IMR-90 (cell line): ENCODE data around the gene ADAM30. TPM values are rescaled to one million over a fixed set of nuclear protein-coding genes. Genes with fewer than 3 reads are reported as not detected.

Experiments
- ATAC-seq: fragments of 200-7000 bp; cut with Tn5 transposase; 2 replicates; pipeline ENCODE4 v1.9.1; 2020; ENCODE audit warnings: low read depth, mild to moderate bottlenecking, moderate library complexity
- Bru-seq: library from RNA; stranded (reverse); fragments of 400-500 nt; gene quantifications from one replicate; lab custom pipeline; 2021; lab: Mats Ljungman, UMichigan
- BruChase-seq, 2 experiments: library from RNA; stranded (reverse); fragments of 400-500 nt; gene quantifications; one replicate each; lab custom pipeline; 2021; lab: Mats Ljungman, UMichigan
- BruUV-seq: library from RNA; stranded (reverse); fragments of 400-500 nt; replicated peaks from 2 replicates; lab custom pipeline; 2021; lab: Mats Ljungman, UMichigan
- CTCF ChIA-PET: fragments of 300-600 bp; formaldehyde crosslinking; extraction: SDS; loops from one replicate; lab custom pipeline; 2021; ENCODE audit warnings: antibody characterized with exemption; lab: Yijun Ruan, JAX
- POLR2A ChIA-PET: fragments of 300-600 bp; sonication (Branson Sonifier 250); formaldehyde crosslinking; loops from one replicate; lab custom pipeline; 2022; ENCODE audit warnings: antibody characterized with exemption; ENCODE audit not compliant: unreplicated experiment; lab: Charles Lee
- DNase-seq: peaks from one replicate; pipeline ENCODE4 v3.0.0; 2013
- H2AFZ ChIP-seq: replicated peaks from 2 replicates; pipeline ENCODE3; 2013; ENCODE audit warnings: low read length, mild to moderate bottlenecking; ENCODE audit not compliant: poor library complexity
- H2AK5ac ChIP-seq: 2 replicates; pipeline ENCODE4 v1.6.1; 2013; ENCODE audit warnings: low read depth, low read length, inconsistent platforms
- H2AK9ac ChIP-seq: replicated peaks from 2 replicates; pipeline ENCODE3; 2013; ENCODE audit warnings: mild to moderate bottlenecking, low read depth, low read length, moderate library complexity; ENCODE audit not compliant: poor library complexity
- H2BK120ac ChIP-seq: 2 replicates; pipeline ENCODE4 v1.6.1; 2013; ENCODE audit warnings: low read depth, low read length, inconsistent platforms
- H2BK15ac ChIP-seq: 3 replicates; pipeline ENCODE4 v1.6.1; 2013; ENCODE audit warnings: low read depth, low read length, inconsistent platforms
- H2BK20ac ChIP-seq: 2 replicates; pipeline ENCODE4 v1.6.1; 2013; ENCODE audit warnings: low read depth, mild to moderate bottlenecking, inconsistent platforms, low read length, moderate library complexity
- H2BK5ac ChIP-seq: 2 replicates; pipeline ENCODE4 v1.6.1; 2013; ENCODE audit warnings: mild to moderate bottlenecking, low read depth, low read length, inconsistent platforms; ENCODE audit not compliant: poor library complexity, severe bottlenecking
- H3K14ac ChIP-seq: replicated peaks from 2 replicates; pipeline ENCODE4 v1.6.1; 2013; ENCODE audit warnings: low read depth, low read length, inconsistent platforms
- H3K18ac ChIP-seq: 2 replicates; pipeline ENCODE4 v1.6.1; 2013; ENCODE audit warnings: low read depth, low read length, control low read depth
- H3K23ac ChIP-seq: 2 replicates; pipeline ENCODE4 v1.6.1; 2013; ENCODE audit warnings: low read depth, low read length, inconsistent platforms
- H3K27ac ChIP-seq: 2 replicates; pipeline ENCODE4 v1.5.1; 2013; ENCODE audit warnings: mild to moderate bottlenecking, control low read depth, low read length; ENCODE audit not compliant: insufficient read depth
- H3K27me3 ChIP-seq: 2 replicates; pipeline ENCODE4 v1.6.1; 2013; ENCODE audit warnings: low read length; ENCODE audit not compliant: control insufficient read depth, insufficient read depth
- H3K36me3 ChIP-seq: 2 replicates; pipeline ENCODE4 v1.6.1; 2013; ENCODE audit warnings: low read length, mixed read lengths; ENCODE audit not compliant: control insufficient read depth, insufficient read depth
- H3K4ac ChIP-seq: 2 replicates; pipeline ENCODE4 v1.6.1; 2013; ENCODE audit warnings: low read depth, low read length, inconsistent platforms
- H3K4me1 ChIP-seq: 2 replicates; pipeline ENCODE4 v1.6.1; 2013; ENCODE audit warnings: low read length, mixed read lengths; ENCODE audit not compliant: control insufficient read depth, insufficient read depth
- H3K4me2 ChIP-seq: 2 replicates; pipeline ENCODE4 v1.6.1; 2013; ENCODE audit warnings: low read depth, mild to moderate bottlenecking, control low read depth, low read length, moderate library complexity
- H3K4me3 ChIP-seq: 2 replicates; pipeline ENCODE4 v1.5.1; 2013; ENCODE audit warnings: low read depth, mild to moderate bottlenecking, control low read depth, low read length, moderate library complexity; ENCODE audit not compliant: insufficient read depth
- H3K56ac ChIP-seq: 2 replicates; pipeline ENCODE4 v1.6.1; 2013; ENCODE audit warnings: low read length, inconsistent platforms; ENCODE audit not compliant: insufficient read depth; ENCODE audit errors: extremely low read depth
- H3K79me1 ChIP-seq, 2 experiments: 2 replicates each; pipeline ENCODE4 v1.6.1; 2013; ENCODE audit warnings: low read length in 2 of 2, inconsistent platforms in 1 of 2, low read depth in 1 of 2
- H3K9ac ChIP-seq: 2 replicates; pipeline ENCODE4 v1.6.1; 2013; ENCODE audit warnings: low read depth, low read length, control low read depth
- H3K9me1 ChIP-seq: 2 replicates; pipeline ENCODE4 v1.6.1; 2013; ENCODE audit warnings: low read length, inconsistent platforms; ENCODE audit not compliant: insufficient read depth
- H3K9me3 ChIP-seq: 2 replicates; pipeline ENCODE4 v1.6.1; 2013; ENCODE audit warnings: low read length; ENCODE audit not compliant: control insufficient read depth, insufficient read depth
- H4K20me1 ChIP-seq: 2 replicates; pipeline ENCODE4 v1.6.1; 2013; ENCODE audit warnings: low read length, inconsistent platforms; ENCODE audit not compliant: insufficient read depth
- H4K5ac ChIP-seq: 2 replicates; pipeline ENCODE4 v1.6.1; 2013; ENCODE audit warnings: mild to moderate bottlenecking, low read depth, low read length, control low read depth
- H4K8ac ChIP-seq, 2 experiments: 2 replicates each; pipeline ENCODE4 v1.6.1; 2013; ENCODE audit warnings: low read depth in 2 of 2, low read length in 2 of 2, control low read depth in 1 of 2, inconsistent platforms in 1 of 2
- H4K91ac ChIP-seq: 2 replicates; pipeline ENCODE4 v1.6.1; 2013; ENCODE audit warnings: low read depth, low read length, inconsistent platforms; ENCODE audit not compliant: insufficient read depth
- BHLHE40 ChIP-seq: fragments of 150-350 bp; IDR thresholded peaks from 2 replicates; pipeline ENCODE4 v1.6.1; 2016; ENCODE audit warnings: mild to moderate bottlenecking, low read depth, low read length
- CTCF ChIP-seq: conservative IDR thresholded peaks from 2 replicates; pipeline ENCODE4 v1.5.1; 2012; ENCODE audit warnings: mild to moderate bottlenecking, low read depth, low read length, improper control_type of control experiment
- SMC3 ChIP-seq: fragments of 150-350 bp; IDR thresholded peaks from 2 replicates; pipeline ENCODE4 v1.6.1; 2016; ENCODE audit warnings: low read depth, mild to moderate bottlenecking, antibody characterized with exemption, low read length, moderate library complexity
- WGBS, 2 experiments: methylation state at CpG; one replicate each; pipeline versions ENCODE4 v1.1.5 to v1.1.7; 2013; ENCODE audit warnings: missing lambda C conversion rate in 2 of 2; ENCODE audit not compliant: insufficient read length in 1 of 2; ENCODE audit errors: extremely low coverage in 2 of 2; 5-methylcytosine and 5-hydroxymethylcytosine counted together
- dilution Hi-C: fragments of 300-500 bp; cut with HindIII; formaldehyde crosslinking; loops from one replicate; pipeline ENCODE4 v1.14.3; 2018; ENCODE audit warnings: low sequenced_read_pairs; ENCODE audit not compliant: unreplicated experiment
- in situ Hi-C: fragments of 300-500 bp; cut with MboI; formaldehyde crosslinking; loops from 3 replicates; pipeline ENCODE4 v1.14.3; 2019; ENCODE audit warnings: low sequenced_read_pairs, inconsistent platforms, mixed read lengths
- intact Hi-C: fragments of 100-400 bp; cut with micrococcal nuclease; formaldehyde crosslinking; loops from 2 replicates; pipeline ENCODE4 v1.10.0; 2022
- long read RNA-seq: library from polyadenylated mRNA; unstranded; transcript quantifications from one replicate; pipeline ENCODE4 v2.0.0, GENCODE V29; 2021; ENCODE audit not compliant: unreplicated experiment
- polyA plus RNA-seq, 3 experiments: library from polyadenylated mRNA; depleted of rRNA; stranded (reverse); fragments of >200 nt; gene quantifications; 2 replicates each; pipeline ENCODE4 v1.2.3, GENCODE V29; 2012; ENCODE audit warnings: low replicate concordance in 1 of 3
- total RNA-seq: library from RNA; depleted of rRNA; stranded (reverse); fragments of >200 nt; gene quantifications from 2 replicates; pipeline ENCODE4 v1.2.3, GENCODE V29; 2012; rRNA removed

Gene ADAM30
- total RNA-seq, result not detected in 2 replicates
- not detected in 2 replicates for polyA plus RNA-seq (2012; rRNA removed)
- not detected in 2 replicates for polyA plus RNA-seq (2012; cell fraction: cytosol; rRNA removed)
- not detected in 2 replicates for polyA plus RNA-seq (2012; cell fraction: nucleus; rRNA removed; ENCODE audit: low replicate concordance)
- percentile 15 among the genes with signal in this experiment for Bru-seq, nascent RNA
- BruChase-seq, experiment 1, labeled RNA remaining after a 6-hour chase, result percentile 19 among the genes with signal in this experiment
- BruChase-seq, experiment 2, labeled RNA remaining after a 2-hour chase, result percentile 15 among the genes with signal in this experiment
- long read RNA-seq, result 0 reads

GRCh38 chr1:119896303-119896702 lies at the start of gene ADAM30:
Gene ADAM30 (minus strand): TSS chr1:119896515. CDS start chr1:119896336, 179 bp downstream.
- no peaks in the 10 kb centered on the region for H3K9me3 ChIP-seq
- TF ChIP-seq CTCF (0 out of 2 replicates have a peak, but pooled peaks have one; percentile 2), SMC3 (no peak), BHLHE40 (no peak)
- no peak within 1 kb of the TSS for H2BK20ac ChIP-seq
- H3K4me1 ChIP-seq, result no peaks in the 10 kb centered on the region
- H3K4me2 ChIP-seq, result no peak within 1 kb of the TSS
- H3K18ac ChIP-seq, result no peak within 1 kb of the TSS
- H3K14ac ChIP-seq, result no peak within 1 kb of the TSS
- H2BK120ac ChIP-seq, result no peak within 1 kb of the TSS
- whole genome bisulfite sequencing, 2 experiments, result 20% methylated on average over 4 of the region's 24 CpGs; no CpG with 5 or more reads in 1 of the 2 experiments
- CTCF ChIA-PET, result interaction anchor here (0.7 kb wide), 1 partner anchor 15 kb away, joined by 3 read pairs; no protein-coding TSS in a partner anchor
- no peak within 1 kb of the TSS for H3K56ac ChIP-seq
- no peak within 1 kb of the TSS for H3K9ac ChIP-seq
- no peak for ATAC-seq
- no peak within 1 kb of the TSS for H3K4ac ChIP-seq
- H3K27me3 ChIP-seq, result no peaks in the 10 kb centered on the region; the same call in none of the 2 replicates
- no peak within 1 kb of the TSS for H2AFZ ChIP-seq
- no peak within 1 kb of the TSS for H4K8ac ChIP-seq
- no peaks in the 10 kb centered on the region for H4K20me1 ChIP-seq
- no peak within 1 kb of the TSS for H2BK15ac ChIP-seq
- H3K23ac ChIP-seq, result no peak within 1 kb of the TSS
- H3K79me1 ChIP-seq, result no peaks in the 10 kb centered on the region
- no peak for DNase-seq
- H4K5ac ChIP-seq, result no peak within 1 kb of the TSS
- H3K4me3 ChIP-seq, result no peak within 1 kb of the TSS
- POLR2A ChIA-PET, result no interaction called here
- no peak within 1 kb of the TSS for H3K27ac ChIP-seq
- in situ Hi-C loops, result no loop called here
- dilution Hi-C loops, result no loop called here
- no peak within 1 kb of the TSS for H2AK5ac ChIP-seq
- H2BK5ac ChIP-seq, result no peak within 1 kb of the TSS
- no peak within 1 kb of the TSS for H4K91ac ChIP-seq
- H2AK9ac ChIP-seq, result no peak within 1 kb of the TSS
- H3K9me1 ChIP-seq, result no peaks in the 10 kb centered on the region
- BruUV-seq, result no TSS peak
- H3K36me3 ChIP-seq, result no peaks in the 10 kb centered on the region
- intact Hi-C loops, result no loop called here
